Astrocyte of the spinal cord (primary cell): ENCODE results near the gene TBX10.
A peak's percentile ranks its signal among the peaks of the same experiment; 100 is the strongest.
"Not testable (repeated sequence)": the region's sequence is repeated elsewhere in the genome, so short reads cannot be mapped to it uniquely, and the experiment has no call there.

Experiments
- DNase-seq: peaks from one replicate; pipeline ENCODE4 v3.0.0; 2011; ENCODE audit warnings: low read depth, low spot score
- H3K4me3 ChIP-seq: 2 replicates; pipeline ENCODE4 v1.5.1; 2011; ENCODE audit warnings: low read depth, mild to moderate bottlenecking, low read length, moderate library complexity
- in situ Hi-C: cut with HindIII; loops from 2 replicates; pipeline ENCODE4 v1.10.0; 2017; ENCODE audit warnings: low sequenced_read_pairs
- TF ChIP-seq, protein P1 (sequence below): IDR thresholded peaks from 2 replicates; pipeline ENCODE4 v1.5.1; 2012; ENCODE audit warnings: low read depth, mild to moderate bottlenecking, low read length, inconsistent platforms

Gene TBX10

GRCh38 chr11:67629386-67630227 is 10.0 kb downstream of the TBX10 start, which contains the start of gene NUDT8:
NUDT8 (minus strand) TSS chr11:67629937; CDS start chr11:67629911, 26 bp downstream.
- peak within 1 kb of the TSS; percentile 52 for H3K4me3 ChIP-seq
- DNase-seq = peak; percentile 81
- in situ Hi-C loops = no loop called here
- TF ChIP-seq, protein P1, sequence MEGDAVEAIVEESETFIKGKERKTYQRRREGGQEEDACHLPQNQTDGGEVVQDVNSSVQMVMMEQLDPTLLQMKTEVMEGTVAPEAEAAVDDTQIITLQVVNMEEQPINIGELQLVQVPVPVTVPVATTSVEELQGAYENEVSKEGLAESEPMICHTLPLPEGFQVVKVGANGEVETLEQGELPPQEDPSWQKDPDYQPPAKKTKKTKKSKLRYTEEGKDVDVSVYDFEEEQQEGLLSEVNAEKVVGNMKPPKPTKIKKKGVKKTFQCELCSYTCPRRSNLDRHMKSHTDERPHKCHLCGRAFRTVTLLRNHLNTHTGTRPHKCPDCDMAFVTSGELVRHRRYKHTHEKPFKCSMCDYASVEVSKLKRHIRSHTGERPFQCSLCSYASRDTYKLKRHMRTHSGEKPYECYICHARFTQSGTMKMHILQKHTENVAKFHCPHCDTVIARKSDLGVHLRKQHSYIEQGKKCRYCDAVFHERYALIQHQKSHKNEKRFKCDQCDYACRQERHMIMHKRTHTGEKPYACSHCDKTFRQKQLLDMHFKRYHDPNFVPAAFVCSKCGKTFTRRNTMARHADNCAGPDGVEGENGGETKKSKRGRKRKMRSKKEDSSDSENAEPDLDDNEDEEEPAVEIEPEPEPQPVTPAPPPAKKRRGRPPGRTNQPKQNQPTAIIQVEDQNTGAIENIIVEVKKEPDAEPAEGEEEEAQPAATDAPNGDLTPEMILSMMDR = peak; percentile 78

DNA sequence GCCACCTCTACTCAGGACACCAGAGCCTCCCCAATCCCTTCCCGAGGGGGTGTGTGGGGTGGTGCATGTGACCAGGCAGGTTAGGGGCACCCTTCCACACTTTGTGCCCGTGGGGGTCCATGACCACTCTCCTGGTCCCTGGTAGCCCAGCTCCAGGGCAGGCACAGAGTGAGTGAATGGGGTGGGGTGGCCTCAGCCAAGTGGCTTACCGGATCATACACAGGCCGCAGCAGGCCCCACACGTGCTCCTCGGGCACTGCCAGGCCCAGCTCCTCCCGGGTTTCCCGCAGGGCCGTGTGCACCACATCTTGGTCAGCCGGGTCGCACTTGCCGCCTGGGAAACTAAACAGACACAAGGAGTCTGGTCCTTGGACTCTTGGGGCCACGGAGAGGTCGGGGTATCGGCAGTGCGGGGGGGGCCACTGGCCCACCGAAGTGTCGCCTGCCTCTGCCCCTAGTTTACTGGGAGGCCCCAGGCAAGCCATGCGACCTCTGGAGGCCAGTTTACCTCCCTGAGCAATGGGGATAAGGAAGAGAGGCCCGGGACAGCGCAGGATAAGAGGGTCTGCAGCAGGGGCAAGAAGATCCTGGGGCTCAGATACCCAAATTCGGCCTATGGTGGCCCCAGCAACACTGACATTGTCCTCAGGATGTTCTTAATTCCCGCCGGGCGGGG is 10.7 kb downstream of the TBX10 start:
- no peak for DNase-seq
- in situ Hi-C loops = no loop called here
- H3K4me3 ChIP-seq = no peak overlapping the region
- TF ChIP-seq, protein P1 = no peak

DNA sequence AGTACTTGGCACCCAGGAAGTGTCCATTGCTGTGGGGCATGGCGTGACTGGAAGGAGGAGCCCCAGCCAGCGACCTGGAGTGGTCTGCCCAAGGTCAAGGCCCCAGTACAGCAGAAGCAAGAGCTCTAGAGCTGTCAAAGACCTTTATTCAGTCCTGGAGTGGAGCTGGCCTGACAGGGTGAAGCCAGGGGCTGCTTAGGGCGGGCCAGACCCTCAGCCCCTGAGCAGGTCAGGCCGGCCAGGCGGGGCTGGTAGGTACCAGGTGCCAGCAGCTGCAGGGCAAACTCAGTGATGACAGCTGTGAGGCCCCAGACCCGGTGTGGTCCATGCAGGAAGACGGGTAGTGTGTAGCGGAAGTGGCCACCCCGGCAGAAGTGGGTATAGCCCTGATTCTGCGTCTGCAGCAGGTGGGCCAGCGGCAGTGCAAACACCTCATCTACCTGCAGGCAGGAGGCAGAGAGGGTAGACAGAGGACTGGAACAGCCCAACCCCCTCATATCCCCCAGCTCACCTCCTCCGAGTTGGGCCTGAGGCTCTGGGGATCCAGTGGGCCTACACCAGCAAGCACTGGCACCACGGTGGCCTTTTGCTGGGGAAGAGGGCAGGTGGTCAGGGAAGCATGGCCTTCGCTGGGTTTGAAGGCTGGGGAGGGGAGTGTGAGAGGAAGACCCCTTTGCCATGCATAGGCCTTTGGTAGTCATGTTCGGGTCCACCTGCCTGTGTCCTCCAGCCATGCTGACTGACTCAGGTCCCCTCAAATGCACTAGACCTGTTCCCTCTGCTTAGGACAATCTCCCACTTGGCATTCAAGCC is 11.5 kb downstream of the TBX10 start:
- no peak overlapping the region for H3K4me3 ChIP-seq
- no peak for DNase-seq
- in situ Hi-C loops = no loop called here
- TF ChIP-seq, protein P1 = no peak

DNA sequence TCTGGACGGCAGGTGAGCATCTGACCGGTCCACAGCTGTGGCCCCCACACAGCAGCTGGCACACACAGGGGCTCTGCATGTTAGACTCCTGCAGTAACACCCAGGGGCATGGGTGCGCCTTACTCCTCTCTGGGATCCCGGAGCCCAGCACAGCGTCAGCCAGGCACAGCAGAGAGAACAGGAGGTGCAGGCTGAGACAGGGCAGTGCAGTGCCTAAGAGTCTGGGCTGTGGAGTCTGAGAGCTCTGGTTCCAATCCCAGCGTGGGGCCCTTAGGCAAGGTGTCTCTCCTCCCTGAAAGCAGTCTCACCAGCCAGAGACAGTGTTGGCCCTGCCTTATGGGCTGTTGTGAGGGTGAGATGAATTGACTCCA is 12.1 kb downstream of the TBX10 start:
- no peak for DNase-seq
- in situ Hi-C loops = no loop called here
- TF ChIP-seq, protein P1 = no peak
- no peak overlapping the region for H3K4me3 ChIP-seq

GRCh38 chr11:67626970-67627369 is 12.6 kb downstream of the TBX10 start:
- TF ChIP-seq, protein P1 = no peak
- in situ Hi-C loops = no loop called here
- no peak for DNase-seq
- H3K4me3 ChIP-seq = no peak overlapping the region

DNA sequence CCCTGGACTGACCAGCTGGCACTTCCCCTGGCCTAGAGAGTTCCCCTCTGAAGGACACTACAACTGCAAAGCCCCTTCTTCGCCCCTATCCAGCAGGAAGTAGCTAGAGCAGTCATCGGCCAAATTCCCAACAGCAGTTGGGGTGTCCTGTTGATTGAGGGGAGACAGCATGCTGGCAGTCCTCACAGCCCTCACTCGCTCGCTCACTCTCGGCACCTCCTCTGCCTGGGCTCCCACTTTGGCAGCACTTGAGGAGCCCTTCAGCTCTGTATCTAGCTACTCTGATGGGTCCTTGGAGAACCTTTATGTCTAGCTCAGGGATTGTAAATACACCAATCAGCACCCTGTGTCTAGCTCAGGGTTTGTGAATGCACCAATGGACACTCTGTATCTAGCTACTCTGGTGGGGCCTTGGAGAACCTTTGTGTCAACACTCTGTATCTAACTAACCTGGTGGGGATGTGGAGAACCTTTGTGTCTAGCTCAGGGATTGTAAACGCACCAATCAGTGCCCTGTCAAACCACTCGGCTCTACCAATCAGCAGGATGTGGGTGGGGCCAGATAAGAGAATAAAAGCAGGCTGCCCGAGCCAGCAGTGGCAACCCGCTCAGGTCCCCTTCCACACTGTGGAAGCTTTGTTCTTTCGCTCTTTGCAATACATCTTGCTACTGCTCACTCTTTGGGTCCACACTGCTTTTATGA is 13.3 kb downstream of the TBX10 start:
- DNase-seq, in situ Hi-C loops, H3K4me3 ChIP-seq: not testable (repeated sequence)

- DNase-seq = not testable (repeated sequence)
Observed at GRCh38 chr11:67623795-67624194, 15.8 kb downstream of the TBX10 start.

GRCh38 chr11:67622905-67623304 is 16.7 kb downstream of the TBX10 start:
- H3K4me3 ChIP-seq, in situ Hi-C loops, DNase-seq: not testable (repeated sequence)

More at GRCh38 chr11:67623795-67624194, 15.8 kb downstream of the TBX10 start:
- in situ Hi-C loops, H3K4me3 ChIP-seq: not testable (repeated sequence)

GRCh38 chr11:67621928-67622327 is 17.6 kb downstream of the TBX10 start:
- DNase-seq, in situ Hi-C loops, H3K4me3 ChIP-seq: not testable (repeated sequence)

DNA sequence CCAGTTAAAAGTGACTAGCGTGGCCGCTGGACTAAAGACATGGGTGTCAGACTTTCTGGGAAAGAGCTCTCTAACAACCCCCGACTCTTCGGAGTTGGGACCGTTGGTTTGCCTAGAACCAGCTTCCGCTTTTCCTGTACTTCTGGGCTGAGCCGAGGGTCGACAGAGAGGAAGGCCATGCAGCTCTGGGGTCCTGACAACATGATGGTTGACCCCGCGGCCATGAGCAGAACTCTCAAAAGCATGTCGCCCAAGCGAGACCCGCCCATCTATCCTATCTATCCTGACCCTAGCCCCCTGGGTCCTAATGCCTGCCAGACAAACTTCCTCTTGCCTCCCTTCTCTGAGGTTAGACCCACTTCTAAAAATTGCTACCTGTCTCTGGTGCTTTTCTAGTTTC is 18.9 kb downstream of the TBX10 start:
- in situ Hi-C loops, DNase-seq, H3K4me3 ChIP-seq: not testable (repeated sequence)
